HepG2 (cell line): ENCODE results near the gene TMEM145. TPM values are rescaled to one million over a fixed set of nuclear protein-coding genes. Genes with fewer than 3 reads are reported as not detected.

ENCODE experiments used
- ADNP ChIP-seq: sonication (generic); formaldehyde crosslinking; IDR thresholded peaks from 2 replicates; pipeline ENCODE4 v1.4.0; 2020; ENCODE audit warnings: missing genetic modification reagents
- ATF1 ChIP-seq: IDR thresholded peaks from 2 replicates; pipeline ENCODE4 v1.6.1; 2016; ENCODE audit warnings: mild to moderate bottlenecking, control low read depth
- BRCA1 ChIP-seq: sonication (generic); formaldehyde crosslinking; IDR thresholded peaks from 2 replicates; pipeline ENCODE4 v1.4.0; 2020; ENCODE audit warnings: missing genetic modification reagents
- ELF4 ChIP-seq: sonication (generic); formaldehyde crosslinking; IDR thresholded peaks from 2 replicates; pipeline ENCODE4 v1.5.0; 2020; ENCODE audit warnings: missing genetic modification reagents, mild to moderate bottlenecking, moderate library complexity, borderline replicate concordance
- HBP1 ChIP-seq: IDR thresholded peaks from 2 replicates; pipeline ENCODE4 v1.6.1; 2016; ENCODE audit warnings: low read depth, control low read depth
- HNRNPH1 ChIP-seq: fragments of 200-400 bp; formaldehyde crosslinking; optimal IDR thresholded peaks from 2 replicates; pipeline ENCODE3; 2017; ENCODE audit warnings: mild to moderate bottlenecking, low read depth, low read length
- IRF2 ChIP-seq: IDR thresholded peaks from 2 replicates; pipeline ENCODE4 v1.6.1; 2018; ENCODE audit warnings: missing genetic modification reagents, missing compliant biosample characterization
- MYC ChIP-seq: sonication (generic); formaldehyde crosslinking; IDR thresholded peaks from 2 replicates; pipeline ENCODE4 v1.9.0; 2021; ENCODE audit warnings: missing genetic modification reagents, borderline replicate concordance
- NFKBIZ ChIP-seq: IDR thresholded peaks from 2 replicates; pipeline ENCODE4 v1.6.1; 2018; ENCODE audit warnings: missing genetic modification reagents, missing compliant biosample characterization
- PRDM10 ChIP-seq: sonication (generic); formaldehyde crosslinking; IDR thresholded peaks from 2 replicates; pipeline ENCODE4 v1.4.0; 2020; ENCODE audit warnings: low read depth, missing genetic modification reagents
- SRY ChIP-seq: sonication (generic); formaldehyde crosslinking; IDR thresholded peaks from 2 replicates; pipeline ENCODE4 v1.8.0; 2022; ENCODE audit warnings: mild to moderate bottlenecking, missing genetic modification reagents
- ZBTB46 ChIP-seq: sonication (generic); formaldehyde crosslinking; IDR thresholded peaks from 2 replicates; pipeline ENCODE4 v1.4.0; 2020; ENCODE audit warnings: mild to moderate bottlenecking, missing genetic modification reagents, borderline replicate concordance
- ZC3H4 ChIP-seq: sonication (generic); formaldehyde crosslinking; IDR thresholded peaks from 2 replicates; pipeline ENCODE4 v1.4.0; 2020; ENCODE audit warnings: missing genetic modification reagents, borderline replicate concordance
- ZFP36L1 ChIP-seq: sonication (generic); formaldehyde crosslinking; IDR thresholded peaks from 2 replicates; pipeline ENCODE4 v1.8.0; 2022; ENCODE audit warnings: mild to moderate bottlenecking, missing genetic modification reagents, moderate library complexity
- ZFP37 ChIP-seq: sonication (generic); formaldehyde crosslinking; IDR thresholded peaks from 2 replicates; pipeline ENCODE4 v1.4.0; 2020; ENCODE audit warnings: missing genetic modification reagents, borderline replicate concordance
- ZNF230 ChIP-seq: sonication (generic); formaldehyde crosslinking; IDR thresholded peaks from 2 replicates; pipeline ENCODE4 v1.4.0; 2020; ENCODE audit warnings: mild to moderate bottlenecking, missing genetic modification reagents
- ZNF367 ChIP-seq: sonication (generic); formaldehyde crosslinking; IDR thresholded peaks from 2 replicates; pipeline ENCODE4 v1.4.0; 2020; ENCODE audit warnings: missing genetic modification reagents, borderline replicate concordance
- ZNF576 ChIP-seq: sonication (generic); formaldehyde crosslinking; IDR thresholded peaks from 2 replicates; pipeline ENCODE4 v1.4.0; 2020; ENCODE audit warnings: mild to moderate bottlenecking, missing genetic modification reagents
- ZNF614 ChIP-seq: IDR thresholded peaks from 2 replicates; pipeline ENCODE4 v1.6.1; 2018; ENCODE audit warnings: missing biosample characterization, missing genetic modification reagents, inconsistent platforms, borderline replicate concordance
- ZUFSP ChIP-seq: sonication (generic); formaldehyde crosslinking; IDR thresholded peaks from 2 replicates; pipeline ENCODE4 v1.9.0; 2021; ENCODE audit warnings: missing genetic modification reagents, mild to moderate bottlenecking, borderline replicate concordance
- polyA plus RNA-seq, 8 experiments: library from polyadenylated mRNA; depleted of rRNA in 3 of 8; stranded (reverse) in 7 of 8; unstranded in 1 of 8; fragments of >200 nt; fragmentation: Illumina TruSeq in 4 of 8; extraction: Trizol in 4 of 8; gene quantifications; 2 replicates each; pipeline versions ENCODE4 v1.2.1 to v1.2.3, GENCODE V29; 2011 to 2016; ENCODE audit warnings: low read depth in 4 of 8, missing spikeins in 1 of 8, mixed read lengths in 1 of 8; ENCODE audit not compliant: insufficient read depth in 1 of 8
- total RNA-seq, 5 experiments: library from RNA; depleted of rRNA; stranded (reverse); fragments of >200 nt; fragmentation: Illumina TruSeq; extraction: Trizol; gene quantifications; 2 replicates each; pipeline ENCODE4 v1.2.3, GENCODE V29; 2016; ENCODE audit warnings: low read depth in 1 of 5

Gene TMEM145
- total and polyA plus RNA-seq, 2 of the 13 experiments (the other 11 are each of a cell fraction or from before 2014, with no cell fraction given), result 0.07 to 5.1 TPM

- TF ChIP-seq ZBTB46 (CRISPR knock-in tag), result peak; percentile 67; the same call in 1 of the 2 replicates
- TF ChIP-seq ZFP36L1, result no peak
- TF ChIP-seq ZNF614 (CRISPR knock-in tag), result no peak
- TF ChIP-seq HBP1, result peak; percentile 73
- no peak for TF ChIP-seq ELF4 (CRISPR knock-in tag)
- TF ChIP-seq HNRNPH1, result no peak
- TF ChIP-seq ZFP37 (CRISPR knock-in tag), result no peak
- no peak for TF ChIP-seq ATF1 (CRISPR knock-in tag)
- no peak for TF ChIP-seq ZNF576 (CRISPR knock-in tag)
- TF ChIP-seq ZUFSP (CRISPR knock-in tag), result no peak
- no peak for TF ChIP-seq ZNF367 (CRISPR knock-in tag)
- 0 out of 2 replicates have a peak, but pooled peaks have one; percentile 58 for TF ChIP-seq SRY
- 0 out of 2 replicates have a peak, but pooled peaks have one; percentile 10 for TF ChIP-seq PRDM10 (CRISPR knock-in tag)
- TF ChIP-seq MYC (CRISPR knock-in tag), result peak; percentile 27; the same call in 1 of the 2 replicates
- no peak for TF ChIP-seq ADNP (CRISPR knock-in tag)
- peak; percentile 54; the same call in 1 of the 2 replicates for TF ChIP-seq ZNF230 (CRISPR knock-in tag)
- no peak for TF ChIP-seq IRF2 (CRISPR knock-in tag)
- TF ChIP-seq BRCA1, result no peak
- TF ChIP-seq ZC3H4 (CRISPR knock-in tag), result no peak
- no peak for TF ChIP-seq NFKBIZ (CRISPR knock-in tag)
These were observed 31.0 kb upstream of the TMEM145 start (continued) for GRCh38 chr19:42281827-42282762.
